Astrocyte of the spinal cord (primary cell): ENCODE measurements around the gene NDRG4.

Source experiments
- DNase-seq: peaks from one replicate; pipeline ENCODE4 v3.0.0; 2011; ENCODE audit warnings: low read depth, low spot score
- H3K4me3 ChIP-seq: 2 replicates; pipeline ENCODE4 v1.5.1; 2011; ENCODE audit warnings: low read depth, mild to moderate bottlenecking, low read length, moderate library complexity
- in situ Hi-C: cut with HindIII; loops from 2 replicates; pipeline ENCODE4 v1.10.0; 2017; ENCODE audit warnings: low sequenced_read_pairs
- TF ChIP-seq, protein P1 (sequence below): IDR thresholded peaks from 2 replicates; pipeline ENCODE4 v1.5.1; 2012; ENCODE audit warnings: low read depth, mild to moderate bottlenecking, low read length, inconsistent platforms

Gene NDRG4

GRCh38 chr16:58465817-58466216, 34.1 kb upstream of the NDRG4 start:
- DNase-seq: no peak
- no peak overlapping the region for H3K4me3 ChIP-seq
- TF ChIP-seq, protein P1, sequence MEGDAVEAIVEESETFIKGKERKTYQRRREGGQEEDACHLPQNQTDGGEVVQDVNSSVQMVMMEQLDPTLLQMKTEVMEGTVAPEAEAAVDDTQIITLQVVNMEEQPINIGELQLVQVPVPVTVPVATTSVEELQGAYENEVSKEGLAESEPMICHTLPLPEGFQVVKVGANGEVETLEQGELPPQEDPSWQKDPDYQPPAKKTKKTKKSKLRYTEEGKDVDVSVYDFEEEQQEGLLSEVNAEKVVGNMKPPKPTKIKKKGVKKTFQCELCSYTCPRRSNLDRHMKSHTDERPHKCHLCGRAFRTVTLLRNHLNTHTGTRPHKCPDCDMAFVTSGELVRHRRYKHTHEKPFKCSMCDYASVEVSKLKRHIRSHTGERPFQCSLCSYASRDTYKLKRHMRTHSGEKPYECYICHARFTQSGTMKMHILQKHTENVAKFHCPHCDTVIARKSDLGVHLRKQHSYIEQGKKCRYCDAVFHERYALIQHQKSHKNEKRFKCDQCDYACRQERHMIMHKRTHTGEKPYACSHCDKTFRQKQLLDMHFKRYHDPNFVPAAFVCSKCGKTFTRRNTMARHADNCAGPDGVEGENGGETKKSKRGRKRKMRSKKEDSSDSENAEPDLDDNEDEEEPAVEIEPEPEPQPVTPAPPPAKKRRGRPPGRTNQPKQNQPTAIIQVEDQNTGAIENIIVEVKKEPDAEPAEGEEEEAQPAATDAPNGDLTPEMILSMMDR: no peak
- in situ Hi-C loops: no loop called here

GRCh38 chr16:58466396-58466795, 33.5 kb upstream of the NDRG4 start:
- in situ Hi-C loops: no loop called here

DNA sequence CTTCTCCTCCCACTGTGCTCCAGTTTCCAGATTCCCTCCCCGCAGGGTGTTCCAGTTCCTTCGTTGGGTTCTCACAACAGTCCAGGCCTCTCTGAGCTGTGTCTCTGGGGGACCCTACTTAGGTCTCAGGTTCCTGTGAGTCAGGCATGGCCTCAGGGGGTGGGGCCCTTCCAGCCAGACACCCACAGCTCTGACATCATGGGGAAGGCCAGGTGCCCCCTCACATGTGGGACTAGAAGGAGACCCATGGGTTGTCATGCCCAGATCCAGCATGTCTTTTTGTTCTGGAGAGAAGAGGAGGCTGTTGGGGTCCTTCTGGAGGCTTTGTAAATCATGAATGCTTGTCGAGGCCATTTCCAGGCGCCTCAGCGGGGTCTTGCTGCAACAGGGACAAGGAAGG, 32.0 kb upstream of the NDRG4 start:
- H3K4me3 ChIP-seq: no peak overlapping the region
- in situ Hi-C loops: no loop called here
- TF ChIP-seq, protein P1: no peak
- no peak for DNase-seq

More at GRCh38 chr16:58466396-58466795, 33.5 kb upstream of the NDRG4 start:
- TF ChIP-seq, protein P1: no peak
- no peak for DNase-seq
- no peak overlapping the region for H3K4me3 ChIP-seq

GRCh38 chr16:58471209-58471975, 28.6 kb upstream of the NDRG4 start:
- TF ChIP-seq, protein P1: no peak
- in situ Hi-C loops: no loop called here
- H3K4me3 ChIP-seq: no peak overlapping the region
- no peak for DNase-seq

GRCh38 chr16:58472266-58472665, 27.7 kb upstream of the NDRG4 start:
- no peak for DNase-seq
- in situ Hi-C loops: no loop called here
- no peak overlapping the region for H3K4me3 ChIP-seq
- TF ChIP-seq, protein P1: no peak

GRCh38 chr16:58472827-58473226, 27.1 kb upstream of the NDRG4 start:
- H3K4me3 ChIP-seq: no peak overlapping the region
- TF ChIP-seq, protein P1: no peak
- no peak for DNase-seq
- in situ Hi-C loops: no loop called here
